Gastrocnemius medialis (tissue), 4 donors: ENCODE measurements around the gene TMEM255B.

Experiments used
- CTCF ChIP-seq, 5 experiments: fragments of 450-650 bp in 3 of 5; fragments of 200-600 bp in 2 of 5; sonication (generic) in 2 of 5; IDR thresholded peaks in 4 of 5; conservative IDR thresholded peaks in 1 of 5; 1 replicate in 4 of 5; 2 replicates in 1 of 5; pipeline ENCODE4 v1.5.1; 2016 to 2019; ENCODE audit warnings: antibody characterized with exemption in 5 of 5, mild to moderate bottlenecking in 3 of 5, moderate library complexity in 3 of 5
- POLR2A ChIP-seq, 2 donors: fragments of 450-650 bp; IDR thresholded peaks; one replicate each; pipeline ENCODE4 v1.6.1; 2017; ENCODE audit warnings: antibody characterized with exemption in 2 of 2, mild to moderate bottlenecking in 2 of 2, moderate library complexity in 2 of 2

DNA sequence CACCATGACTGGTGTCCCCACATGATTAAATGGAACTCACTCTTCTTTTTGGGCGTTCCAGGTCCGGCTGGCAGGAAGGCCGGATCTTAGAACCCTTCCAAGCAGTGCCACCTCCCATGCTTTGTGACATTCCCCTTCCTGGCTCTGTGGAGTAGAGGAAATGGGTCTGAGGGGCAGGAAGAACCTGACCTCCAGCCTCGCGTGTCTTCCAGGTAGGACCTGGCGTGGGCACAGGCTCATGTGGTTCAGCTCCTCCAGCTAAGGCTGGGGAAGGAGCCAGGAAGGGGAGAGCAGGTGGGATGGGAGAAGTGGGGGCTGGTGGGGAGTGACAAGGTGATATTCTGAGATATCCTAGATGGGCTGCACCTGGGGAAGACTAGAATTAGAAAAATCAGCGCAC, 2.1 kb downstream of the TMEM255B start:
- TF ChIP-seq CTCF (IDR thresholded peaks at IDR 0.05 in 4 of 5, conservative IDR thresholded peaks at IDR 0.05 in 1 of 5) (no peak), POLR2A (IDR thresholded peaks at IDR 0.05) (no peak)
